NCI-H1105 treated with DMSO at 0.1 percent for 48 hours (cell line): ENCODE measurements around the gene ZNF835.
"Not testable (repeated sequence)": the region's sequence is repeated elsewhere in the genome, so short reads cannot be mapped to it uniquely, and the experiment has no call there.

Experiments used
- DNase-seq: peaks from one replicate; lab custom pipeline; 2025; lab: John Stamatoyannopoulos, UW

Gene ZNF835

GRCh38 chr19:56671613-56671994, at the start of gene ZNF835:
Gene ZNF835, minus strand, starts transcription at chr19:56671757. Its CDS starts 6,559 bp downstream, at chr19:56665198.
- no peak for DNase-seq

- peak; percentile 6 for DNase-seq
Observed at GRCh38 chr19:56720281-56720680, 48.7 kb upstream of the ZNF835 start.

GRCh38 chr19:56718231-56718630, 46.7 kb upstream of the ZNF835 start:
- DNase-seq = no peak

- DNase-seq = peak; percentile 45
Observed at GRCh38 chr19:56712611-56713276, 41.2 kb upstream of the ZNF835 start.

GRCh38 chr19:56710437-56710836, 38.9 kb upstream of the ZNF835 start:
- DNase-seq = no peak

GRCh38 chr19:56707821-56708220, 36.3 kb upstream of the ZNF835 start:
- DNase-seq = no peak

- DNase-seq = no peak
Observed at GRCh38 chr19:56705939-56706338, 34.4 kb upstream of the ZNF835 start.

- no peak for DNase-seq
Observed at GRCh38 chr19:56701895-56702294, 30.3 kb upstream of the ZNF835 start.

GRCh38 chr19:56699552-56699951, 28.0 kb upstream of the ZNF835 start:
- DNase-seq = no peak

GRCh38 chr19:56692206-56692895, 20.8 kb upstream of the ZNF835 start:
- DNase-seq = no peak

GRCh38 chr19:56690670-56691069, 19.1 kb upstream of the ZNF835 start:
- DNase-seq = no peak

- DNase-seq = no peak
Observed at GRCh38 chr19:56689198-56689597, 17.6 kb upstream of the ZNF835 start.

GRCh38 chr19:56687031-56687430, 15.5 kb upstream of the ZNF835 start:
- no peak for DNase-seq

GRCh38 chr19:56683116-56683515, 11.6 kb upstream of the ZNF835 start:
- no peak for DNase-seq

GRCh38 chr19:56681702-56682101, 10.1 kb upstream of the ZNF835 start:
- no peak for DNase-seq

- DNase-seq = no peak
Observed at GRCh38 chr19:56678205-56678604, 6.6 kb upstream of the ZNF835 start.

- not testable (repeated sequence) for DNase-seq
Observed at GRCh38 chr19:56672610-56673009, 1.1 kb upstream of the ZNF835 start.

GRCh38 chr19:56670961-56671612, 470 bp downstream of the ZNF835 start:
- peak; percentile 17 for DNase-seq

GRCh38 chr19:56670401-56670960, 1.1 kb downstream of the ZNF835 start:
- DNase-seq = no peak

- DNase-seq = no peak
Observed at GRCh38 chr19:56668676-56669075, 2.9 kb downstream of the ZNF835 start.

GRCh38 chr19:56667311-56667870, 4.2 kb downstream of the ZNF835 start:
- no peak for DNase-seq

- no peak for DNase-seq
Observed at GRCh38 chr19:56664511-56664910, 7.0 kb downstream of the ZNF835 start.
